MM.1S (cell line): ENCODE data around the gene TMPRSS9.

Experiments
- DNase-seq: peaks from one replicate; pipeline ENCODE4 v3.0.0-alpha.2; 2015
- H2AFZ ChIP-seq: fragments of 300-600 bp; sonication (generic); 2 replicates; pipeline ENCODE4 v1.6.0; 2016; ENCODE audit warnings: antibody characterized with exemption, low read length
- H3F3A ChIP-seq: fragments of 300-600 bp; sonication (generic); 2 replicates; pipeline ENCODE4 v1.6.1; 2016; ENCODE audit warnings: mild to moderate bottlenecking, antibody characterized with exemption, low read length, moderate library complexity, mixed read lengths; ENCODE audit not compliant: insufficient read depth
- H3K27ac ChIP-seq: fragments of 300-600 bp; sonication (generic); 2 replicates; pipeline ENCODE4 v1.5.1; 2016; ENCODE audit warnings: mild to moderate bottlenecking, low read length
- H3K27me3 ChIP-seq: fragments of 300-600 bp; sonication (generic); replicated peaks from 2 replicates; pipeline ENCODE4 v1.6.0; 2016; ENCODE audit warnings: low read length; ENCODE audit not compliant: insufficient read depth
- H3K36me3 ChIP-seq: fragments of 300-600 bp; sonication (generic); replicated peaks from 2 replicates; pipeline ENCODE4 v1.6.1; 2016; ENCODE audit warnings: mild to moderate bottlenecking, low read length, mixed read lengths; ENCODE audit not compliant: insufficient read depth
- H3K4me1 ChIP-seq: fragments of 300-600 bp; sonication (generic); 2 replicates; pipeline ENCODE4 v1.6.1; 2016; ENCODE audit warnings: low read length, mixed read lengths
- H3K4me2 ChIP-seq: fragments of 300-600 bp; sonication (generic); 2 replicates; pipeline ENCODE4 v1.6.0; 2016; ENCODE audit warnings: low read depth, low read length
- H3K4me3 ChIP-seq: fragments of 300-600 bp; sonication (generic); 2 replicates; pipeline ENCODE4 v1.5.1; 2016; ENCODE audit warnings: low read length, mixed read lengths
- H3K79me2 ChIP-seq: fragments of 300-600 bp; sonication (generic); 2 replicates; pipeline ENCODE4 v1.6.1; 2016; ENCODE audit warnings: mixed run types, low read length, mixed read lengths
- H3K9ac ChIP-seq: fragments of 300-600 bp; sonication (generic); 2 replicates; pipeline ENCODE4 v1.6.1; 2016; ENCODE audit warnings: low read length, mixed read lengths
- H3K9me2 ChIP-seq: fragments of 300-600 bp; sonication (generic); replicated peaks from 2 replicates; pipeline ENCODE4 v1.6.1; 2016; ENCODE audit warnings: mild to moderate bottlenecking, low read length, mixed read lengths; ENCODE audit not compliant: insufficient read depth
- H3K9me3 ChIP-seq: fragments of 300-600 bp; sonication (generic); replicated peaks from 2 replicates; pipeline ENCODE4 v1.6.1; 2016; ENCODE audit warnings: mild to moderate bottlenecking, low read length, mixed read lengths; ENCODE audit not compliant: insufficient read depth
- H4K20me1 ChIP-seq: fragments of 300-600 bp; sonication (generic); 2 replicates; pipeline ENCODE4 v1.6.1; 2016; ENCODE audit warnings: mild to moderate bottlenecking, low read length, moderate library complexity, mixed read lengths; ENCODE audit not compliant: insufficient read depth
- EZH2 ChIP-seq: fragments of 300-600 bp; sonication (generic); optimal IDR thresholded peaks from 2 replicates; pipeline ENCODE3; 2017; ENCODE audit warnings: low read depth, mild to moderate bottlenecking, antibody characterized with exemption, low read length, mixed read lengths
- EZH2phosphoT487 ChIP-seq: fragments of 300-600 bp; sonication (generic); IDR thresholded peaks from 2 replicates; pipeline ENCODE4 v1.6.1; 2018; ENCODE audit warnings: antibody characterized with exemption, low read length
- TF ChIP-seq, protein P1 (sequence below): fragments of 300-600 bp; sonication (generic); IDR thresholded peaks from 2 replicates; pipeline ENCODE4 v1.5.1; 2016; ENCODE audit warnings: antibody characterized with exemption, low read length, mixed read lengths

TMPRSS9 gene

GRCh38 chr19:2381148-2381820 is 21.2 kb downstream of the TMPRSS9 start:
- H3K79me2 ChIP-seq = no peaks in the 10 kb centered on the region
- H3K9me3 ChIP-seq = no peaks in the 10 kb centered on the region
- H3K4me3 ChIP-seq = no peak overlapping the region
- H3K4me1 ChIP-seq = no peaks in the 10 kb centered on the region
- no peak overlapping the region for H3K27ac ChIP-seq
- H2AFZ ChIP-seq = no peak overlapping the region
- H3K27me3 ChIP-seq = peaks cover 21% of the 10 kb centered on the region
- TF ChIP-seq, protein P1, sequence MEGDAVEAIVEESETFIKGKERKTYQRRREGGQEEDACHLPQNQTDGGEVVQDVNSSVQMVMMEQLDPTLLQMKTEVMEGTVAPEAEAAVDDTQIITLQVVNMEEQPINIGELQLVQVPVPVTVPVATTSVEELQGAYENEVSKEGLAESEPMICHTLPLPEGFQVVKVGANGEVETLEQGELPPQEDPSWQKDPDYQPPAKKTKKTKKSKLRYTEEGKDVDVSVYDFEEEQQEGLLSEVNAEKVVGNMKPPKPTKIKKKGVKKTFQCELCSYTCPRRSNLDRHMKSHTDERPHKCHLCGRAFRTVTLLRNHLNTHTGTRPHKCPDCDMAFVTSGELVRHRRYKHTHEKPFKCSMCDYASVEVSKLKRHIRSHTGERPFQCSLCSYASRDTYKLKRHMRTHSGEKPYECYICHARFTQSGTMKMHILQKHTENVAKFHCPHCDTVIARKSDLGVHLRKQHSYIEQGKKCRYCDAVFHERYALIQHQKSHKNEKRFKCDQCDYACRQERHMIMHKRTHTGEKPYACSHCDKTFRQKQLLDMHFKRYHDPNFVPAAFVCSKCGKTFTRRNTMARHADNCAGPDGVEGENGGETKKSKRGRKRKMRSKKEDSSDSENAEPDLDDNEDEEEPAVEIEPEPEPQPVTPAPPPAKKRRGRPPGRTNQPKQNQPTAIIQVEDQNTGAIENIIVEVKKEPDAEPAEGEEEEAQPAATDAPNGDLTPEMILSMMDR = no peak
- no peak for TF ChIP-seq EZH2phosphoT487
- H4K20me1 ChIP-seq = no peaks in the 10 kb centered on the region
- no peak overlapping the region for H3K9ac ChIP-seq
- H3K4me2 ChIP-seq = no peak overlapping the region
- no peak for DNase-seq
- H3F3A ChIP-seq = no peaks in the 10 kb centered on the region
- no peaks in the 10 kb centered on the region for H3K9me2 ChIP-seq
- H3K36me3 ChIP-seq = no peaks in the 10 kb centered on the region

GRCh38 chr19:2382530-2383222 is 22.6 kb downstream of the TMPRSS9 start:
- no peak overlapping the region for H3K4me2 ChIP-seq
- no peak for DNase-seq

DNA sequence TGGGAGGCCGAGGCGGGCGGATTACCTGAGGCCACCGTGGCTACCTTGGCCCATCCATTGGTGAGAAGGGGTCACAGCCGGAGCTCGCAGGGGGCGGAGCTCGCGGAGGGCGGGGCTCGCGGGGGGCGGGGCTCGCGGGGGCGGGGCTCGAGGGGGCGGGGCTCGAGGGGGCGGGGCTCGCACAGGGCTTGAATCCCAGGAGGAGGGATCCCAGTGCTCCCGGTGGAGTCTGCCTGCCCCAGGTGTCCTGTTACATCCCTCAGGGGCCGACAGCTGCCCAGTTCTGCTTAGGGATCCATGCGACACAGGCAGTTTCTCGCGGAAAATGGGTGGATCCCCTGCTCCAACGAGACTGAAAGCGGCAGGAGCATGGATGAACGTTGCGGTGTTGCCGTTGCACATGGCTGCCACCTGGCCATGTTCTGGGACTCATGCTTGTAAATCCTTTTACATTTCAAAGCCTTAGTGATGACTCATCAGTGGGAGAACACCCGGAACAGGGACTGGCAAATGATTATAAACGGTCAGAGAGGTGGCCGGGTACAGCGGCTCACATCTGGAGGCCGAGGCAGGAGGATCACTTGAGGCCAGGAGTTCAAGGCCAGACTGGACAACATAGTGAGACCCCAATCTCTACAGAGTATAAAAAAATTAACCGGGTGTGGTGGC is 25.1 kb downstream of the TMPRSS9 start:
- H3F3A ChIP-seq = no peaks in the 10 kb centered on the region
- no peak overlapping the region for H3K4me2 ChIP-seq
- no peak for DNase-seq
- no peaks in the 10 kb centered on the region for H3K9me2 ChIP-seq
- no peaks in the 10 kb centered on the region for H3K36me3 ChIP-seq
- TF ChIP-seq EZH2 (no peak), EZH2phosphoT487 (no peak)
- TF ChIP-seq, protein P1 = no peak
- H3K9me3 ChIP-seq = no peaks in the 10 kb centered on the region
- H3K79me2 ChIP-seq = no peaks in the 10 kb centered on the region
- H3K27ac ChIP-seq = no peak overlapping the region
- H2AFZ ChIP-seq = no peak overlapping the region
- H3K4me1 ChIP-seq = no peaks in the 10 kb centered on the region
- H4K20me1 ChIP-seq = no peaks in the 10 kb centered on the region
- no peak overlapping the region for H3K9ac ChIP-seq
- peaks cover 16% of the 10 kb centered on the region; the same call in 1 of the 2 replicates for H3K27me3 ChIP-seq
- no peak overlapping the region for H3K4me3 ChIP-seq

More at GRCh38 chr19:2382530-2383222, 22.6 kb downstream of the TMPRSS9 start:
- peaks cover 16% of the 10 kb centered on the region; the same call in 1 of the 2 replicates for H3K27me3 ChIP-seq
- no peak overlapping the region for H3K4me3 ChIP-seq
- no peak overlapping the region for H3K9ac ChIP-seq
- H4K20me1 ChIP-seq = no peaks in the 10 kb centered on the region
- no peak overlapping the region for H3K27ac ChIP-seq
- no peaks in the 10 kb centered on the region for H3K9me3 ChIP-seq
- H2AFZ ChIP-seq = no peak overlapping the region
- no peaks in the 10 kb centered on the region for H3K4me1 ChIP-seq
- TF ChIP-seq EZH2 (no peak), EZH2phosphoT487 (no peak)
- TF ChIP-seq, protein P1 = no peak
- no peaks in the 10 kb centered on the region for H3K79me2 ChIP-seq
- H3K9me2 ChIP-seq = no peaks in the 10 kb centered on the region
- no peaks in the 10 kb centered on the region for H3F3A ChIP-seq
- H3K36me3 ChIP-seq = no peaks in the 10 kb centered on the region
